K562 (cell line): ENCODE results near the gene PTRH1. TPM values are rescaled to one million over a fixed set of nuclear protein-coding genes. Genes with fewer than 3 reads are reported as not detected.

Source experiments
- CEBPG ChIP-seq, 3 experiments: fragments of 200-800 bp in 1 of 3; sonication (Bioruptor generic) in 1 of 3; sonication (generic) in 1 of 3; formaldehyde crosslinking in 1 of 3; IDR thresholded peaks in 2 of 3; conservative IDR thresholded peaks in 1 of 3; 2 replicates each; pipeline versions ENCODE4 v1.6.1 to v1.8.0; 2016 to 2022; ENCODE audit warnings: missing compliant biosample characterization in 2 of 3, missing genetic modification characterization in 2 of 3, mild to moderate bottlenecking in 1 of 3, missing genetic modification reagents in 1 of 3
- CHAMP1 ChIP-seq: fragments of 450-650 bp; IDR thresholded peaks from 2 replicates; pipeline ENCODE4 v1.6.1; 2016; ENCODE audit warnings: mild to moderate bottlenecking
- CHD2 ChIP-seq: IDR thresholded peaks from 2 replicates; pipeline ENCODE4 v1.6.1; 2011; ENCODE audit warnings: low read depth, low read length
- ELF2 ChIP-seq: fragments of 250-450 bp; sonication (Bioruptor Pico); IDR thresholded peaks from 2 replicates; pipeline ENCODE4 v1.5.0; 2021; ENCODE audit warnings: mild to moderate bottlenecking
- FOXK1 ChIP-seq: sonication (generic); formaldehyde crosslinking; IDR thresholded peaks from 2 replicates; pipeline ENCODE4 v1.8.0; 2022; ENCODE audit warnings: missing genetic modification reagents, mild to moderate bottlenecking, borderline replicate concordance
- HNRNPLL ChIP-seq: fragments of 200-400 bp; formaldehyde crosslinking; IDR thresholded peaks from 2 replicates; pipeline ENCODE4 v1.6.1; 2017; ENCODE audit warnings: low read length, low read depth, mild to moderate bottlenecking; ENCODE audit not compliant: poor library complexity, severe bottlenecking
- KAT2B ChIP-seq: IDR thresholded peaks from one replicate; pipeline ENCODE4 v1.6.1; 2012; ENCODE audit warnings: low read depth, mild to moderate bottlenecking, control low read depth, inconsistent platforms, low read length, moderate library complexity
- POLR2H ChIP-seq: IDR thresholded peaks from 2 replicates; pipeline ENCODE4 v1.6.1; 2016; ENCODE audit warnings: missing genetic modification characterization, low read depth, mild to moderate bottlenecking, control low read depth, missing compliant biosample characterization, moderate library complexity
- SETDB1 ChIP-seq: IDR thresholded peaks from one replicate; pipeline ENCODE4 v1.6.1; 2012; ENCODE audit warnings: low read length, control low read depth, inconsistent platforms
- SUPT5H ChIP-seq: fragments of 450-650 bp; IDR thresholded peaks from 2 replicates; pipeline ENCODE4 v1.6.1; 2016
- ZFP30 ChIP-seq: fragments of 250-450 bp; sonication (Bioruptor Pico); IDR thresholded peaks from 2 replicates; pipeline ENCODE4 v1.8.0; 2022; ENCODE audit warnings: moderate library complexity, mild to moderate bottlenecking, inconsistent platforms, borderline replicate concordance
- ZNF124 ChIP-seq: sonication (generic); formaldehyde crosslinking; IDR thresholded peaks from 2 replicates; pipeline ENCODE4 v1.8.1; 2022; ENCODE audit warnings: missing genetic modification reagents
- ZNF197 ChIP-seq: fragments of 200-800 bp; sonication (Bioruptor generic); IDR thresholded peaks from 2 replicates; pipeline ENCODE4 v1.6.1; 2016; ENCODE audit warnings: low read depth, missing genetic modification characterization, missing compliant biosample characterization
- polyA plus RNA-seq, 8 experiments: library from polyadenylated mRNA; depleted of rRNA in 4 of 8; stranded (reverse) in 5 of 8; unstranded in 3 of 8; fragments of >200 nt; fragmentation: Nextera tagmentation in 2 of 8; fragmentation: Illumina TruSeq in 1 of 8; extraction: Ambion mirVana in 2 of 8; extraction: Trizol in 1 of 8; gene quantifications; 2 replicates each; pipeline versions ENCODE4 v1.2.1 to v1.2.3, GENCODE V29; 2011 to 2014; ENCODE audit warnings: inconsistent platforms in 1 of 8, missing spikeins in 1 of 8
- total RNA-seq, 7 experiments: library from RNA; depleted of rRNA in 6 of 7; stranded (reverse); fragments of >200 nt in 6 of 7; fragmentation: Illumina TruSeq in 2 of 7; extraction: Trizol in 2 of 7; gene quantifications; 2 replicates each; pipeline versions ENCODE4 v1.2.1 to v1.2.3, GENCODE V29; 2011 to 2021; ENCODE audit warnings: low replicate concordance in 1 of 7
- TF ChIP-seq, protein P1 (sequence below), 3 experiments: IDR thresholded peaks in 2 of 3; conservative IDR thresholded peaks in 1 of 3; 2 replicates each; pipeline ENCODE4 v1.5.1; 2011 to 2012; ENCODE audit warnings: low read length in 3 of 3, mild to moderate bottlenecking in 3 of 3, control low read depth in 2 of 3, improper control_type of control experiment in 1 of 3, inconsistent platforms in 1 of 3, low read depth in 1 of 3, mixed read lengths in 1 of 3, moderate library complexity in 1 of 3; ENCODE audit not compliant: insufficient read depth in 2 of 3
- TF ChIP-seq, protein P2 (sequence below): fragments of 450-650 bp; formaldehyde crosslinking; IDR thresholded peaks from 2 replicates; pipeline ENCODE4 v1.4.0; 2020; ENCODE audit warnings: mild to moderate bottlenecking, moderate library complexity
- TF ChIP-seq, protein P3 (sequence below): sonication (generic); formaldehyde crosslinking; IDR thresholded peaks from 2 replicates; pipeline ENCODE4 v1.8.1; 2022; ENCODE audit warnings: missing genetic modification reagents
- TF ChIP-seq, protein P4 (sequence below): fragments of 250-450 bp; sonication (Bioruptor Pico); IDR thresholded peaks from 2 replicates; pipeline ENCODE4 v1.5.0; 2021

Gene PTRH1
- total and polyA plus RNA-seq, 9 of the 15 experiments (the other 6 are each of a cell fraction or from before 2014, with no cell fraction given), result 0.63 to 43.1 (median 5.7) TPM

GRCh38 chr9:127698985-127699670 is 16.3 kb downstream of the PTRH1 start (continued):
- TF ChIP-seq, protein P1, sequence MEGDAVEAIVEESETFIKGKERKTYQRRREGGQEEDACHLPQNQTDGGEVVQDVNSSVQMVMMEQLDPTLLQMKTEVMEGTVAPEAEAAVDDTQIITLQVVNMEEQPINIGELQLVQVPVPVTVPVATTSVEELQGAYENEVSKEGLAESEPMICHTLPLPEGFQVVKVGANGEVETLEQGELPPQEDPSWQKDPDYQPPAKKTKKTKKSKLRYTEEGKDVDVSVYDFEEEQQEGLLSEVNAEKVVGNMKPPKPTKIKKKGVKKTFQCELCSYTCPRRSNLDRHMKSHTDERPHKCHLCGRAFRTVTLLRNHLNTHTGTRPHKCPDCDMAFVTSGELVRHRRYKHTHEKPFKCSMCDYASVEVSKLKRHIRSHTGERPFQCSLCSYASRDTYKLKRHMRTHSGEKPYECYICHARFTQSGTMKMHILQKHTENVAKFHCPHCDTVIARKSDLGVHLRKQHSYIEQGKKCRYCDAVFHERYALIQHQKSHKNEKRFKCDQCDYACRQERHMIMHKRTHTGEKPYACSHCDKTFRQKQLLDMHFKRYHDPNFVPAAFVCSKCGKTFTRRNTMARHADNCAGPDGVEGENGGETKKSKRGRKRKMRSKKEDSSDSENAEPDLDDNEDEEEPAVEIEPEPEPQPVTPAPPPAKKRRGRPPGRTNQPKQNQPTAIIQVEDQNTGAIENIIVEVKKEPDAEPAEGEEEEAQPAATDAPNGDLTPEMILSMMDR (IDR thresholded peaks at IDR 0.05 in 2 of 3, conservative IDR thresholded peaks at IDR 0.05 in 1 of 3; ENCODE audit: insufficient read depth in 2 of 3, low read depth in 1 of 3, low read length in 3 of 3), result no peak
- TF ChIP-seq CHD2 (peak; percentile 53; the same call in 1 of the 2 replicates), FOXK1 (no peak), CHAMP1 (no peak), CEBPG (CRISPR knock-in tag; IDR thresholded peaks at IDR 0.05) (no peak), CEBPG (tag; conservative IDR thresholded peaks at IDR 0.05 in 1 of 2, IDR thresholded peaks at IDR 0.05 in 1 of 2) (no peak), ZFP30 (CRISPR knock-in tag) (no peak), ELF2 (peak; percentile 75), SUPT5H (peak; percentile 84), ZNF197 (0 out of 2 replicates have a peak, but pooled peaks have one; percentile 45), HNRNPLL (no peak), SETDB1 (no peak), POLR2H (tag) (peak; percentile 89), ZNF124 (CRISPR knock-in tag) (no peak), KAT2B (no peak)
- TF ChIP-seq, protein P2, sequence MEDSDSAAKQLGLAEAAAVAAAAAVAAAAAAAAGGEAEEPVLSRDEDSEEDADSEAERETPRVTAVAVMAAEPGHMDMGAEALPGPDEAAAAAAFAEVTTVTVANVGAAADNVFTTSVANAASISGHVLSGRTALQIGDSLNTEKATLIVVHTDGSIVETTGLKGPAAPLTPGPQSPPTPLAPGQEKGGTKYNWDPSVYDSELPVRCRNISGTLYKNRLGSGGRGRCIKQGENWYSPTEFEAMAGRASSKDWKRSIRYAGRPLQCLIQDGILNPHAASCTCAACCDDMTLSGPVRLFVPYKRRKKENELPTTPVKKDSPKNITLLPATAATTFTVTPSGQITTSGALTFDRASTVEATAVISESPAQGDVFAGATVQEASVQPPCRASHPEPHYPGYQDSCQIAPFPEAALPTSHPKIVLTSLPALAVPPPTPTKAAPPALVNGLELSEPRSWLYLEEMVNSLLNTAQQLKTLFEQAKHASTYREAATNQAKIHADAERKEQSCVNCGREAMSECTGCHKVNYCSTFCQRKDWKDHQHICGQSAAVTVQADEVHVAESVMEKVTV, result no peak
- TF ChIP-seq, protein P3, sequence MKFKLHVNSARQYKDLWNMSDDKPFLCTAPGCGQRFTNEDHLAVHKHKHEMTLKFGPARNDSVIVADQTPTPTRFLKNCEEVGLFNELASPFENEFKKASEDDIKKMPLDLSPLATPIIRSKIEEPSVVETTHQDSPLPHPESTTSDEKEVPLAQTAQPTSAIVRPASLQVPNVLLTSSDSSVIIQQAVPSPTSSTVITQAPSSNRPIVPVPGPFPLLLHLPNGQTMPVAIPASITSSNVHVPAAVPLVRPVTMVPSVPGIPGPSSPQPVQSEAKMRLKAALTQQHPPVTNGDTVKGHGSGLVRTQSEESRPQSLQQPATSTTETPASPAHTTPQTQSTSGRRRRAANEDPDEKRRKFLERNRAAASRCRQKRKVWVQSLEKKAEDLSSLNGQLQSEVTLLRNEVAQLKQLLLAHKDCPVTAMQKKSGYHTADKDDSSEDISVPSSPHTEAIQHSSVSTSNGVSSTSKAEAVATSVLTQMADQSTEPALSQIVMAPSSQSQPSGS (CRISPR knock-in tag), result no peak
- TF ChIP-seq, protein P4, sequence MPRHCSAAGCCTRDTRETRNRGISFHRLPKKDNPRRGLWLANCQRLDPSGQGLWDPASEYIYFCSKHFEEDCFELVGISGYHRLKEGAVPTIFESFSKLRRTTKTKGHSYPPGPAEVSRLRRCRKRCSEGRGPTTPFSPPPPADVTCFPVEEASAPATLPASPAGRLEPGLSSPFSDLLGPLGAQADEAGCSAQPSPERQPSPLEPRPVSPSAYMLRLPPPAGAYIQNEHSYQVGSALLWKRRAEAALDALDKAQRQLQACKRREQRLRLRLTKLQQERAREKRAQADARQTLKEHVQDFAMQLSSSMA, result no peak
